Kidney epithelial cell (primary cell): Measurements from ENCODE around the gene PCCA. TPM values are rescaled to one million over a fixed set of nuclear protein-coding genes. Genes with fewer than 3 reads are reported as not detected.

ENCODE experiments used
- DNase-seq: peaks from one replicate; pipeline ENCODE4 v3.0.0-alpha.2; 2010; ENCODE audit warnings: low read depth
- H3K27me3 ChIP-seq: 2 replicates; pipeline ENCODE4 v1.6.0; 2011; ENCODE audit warnings: low read length; ENCODE audit not compliant: control insufficient read depth, insufficient read depth
- H3K36me3 ChIP-seq: 2 replicates; pipeline ENCODE4 v1.5.1; 2011; ENCODE audit warnings: low read length; ENCODE audit not compliant: control insufficient read depth, insufficient read depth
- H3K4me3 ChIP-seq: 2 replicates; pipeline ENCODE4 v1.5.1; 2011; ENCODE audit warnings: low read depth, mild to moderate bottlenecking, control low read depth, low read length
- CTCF ChIP-seq: IDR thresholded peaks from 2 replicates; pipeline ENCODE4 v1.5.1; 2011; ENCODE audit warnings: mild to moderate bottlenecking, moderate library complexity, low read length, control low read depth, inconsistent platforms; ENCODE audit not compliant: insufficient read depth, poor library complexity, severe bottlenecking
- total RNA-seq: library from RNA; depleted of rRNA; stranded (reverse); fragments of >200 nt; gene quantifications from 2 replicates; pipeline ENCODE4 v1.2.3, GENCODE V29; 2015

Gene PCCA
- total RNA-seq, 1 donor from 2014 or later, result 15.7 TPM

DNA sequence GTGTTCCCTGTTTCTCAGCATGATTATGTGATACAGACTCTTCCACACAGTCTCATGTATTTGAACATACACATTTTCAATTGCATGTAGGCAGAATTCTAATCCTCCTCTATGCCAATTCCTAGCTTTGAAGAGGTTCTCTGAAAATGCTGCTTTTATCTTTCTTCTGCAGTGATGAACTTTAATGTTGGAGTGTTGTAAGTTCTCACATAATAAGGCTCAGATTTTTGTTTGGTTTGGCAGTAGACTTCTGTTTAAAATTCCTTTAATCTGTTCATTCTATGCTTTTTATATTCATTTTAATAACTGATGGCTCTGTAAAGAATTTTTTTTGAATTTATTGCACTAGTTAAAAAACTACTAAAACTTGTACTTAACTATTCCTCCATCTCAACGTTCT lies 273.9 kb downstream of the PCCA start:
- no peak for TF ChIP-seq CTCF
- Histone ChIP-seq H3K27me3 (no peaks in the 10 kb centered on the region), H3K36me3 (no peaks in the 10 kb centered on the region), H3K4me3 (no peak overlapping the region)
- no peak for DNase-seq

DNA sequence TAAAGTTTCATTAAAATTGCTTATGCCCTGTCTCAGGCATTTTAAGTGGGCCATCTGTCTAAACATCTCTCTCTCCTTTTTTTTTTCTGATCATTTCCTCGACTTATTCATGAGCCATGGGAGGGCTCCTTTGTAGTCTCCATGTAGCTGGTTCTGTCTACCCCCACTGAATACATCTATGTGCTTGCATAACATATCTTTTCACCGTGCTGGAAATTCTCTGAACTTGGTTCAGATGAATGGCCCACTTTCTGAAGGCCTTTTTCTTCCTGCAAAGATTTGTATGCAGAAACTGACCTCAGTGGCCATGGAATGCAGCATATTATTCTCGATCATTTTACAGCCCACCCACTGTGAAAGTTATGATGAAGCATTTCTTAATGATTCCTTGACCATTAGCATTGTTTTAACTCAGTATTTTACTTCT lies 274.4 kb downstream of the PCCA start:
- Histone ChIP-seq H3K36me3 (no peaks in the 10 kb centered on the region), H3K27me3 (no peaks in the 10 kb centered on the region), H3K4me3 (no peak overlapping the region)
- DNase-seq, result no peak
- no peak for TF ChIP-seq CTCF

GRCh38 chr13:100363874-100364273 lies 275.0 kb downstream of the PCCA start:
- no peak for TF ChIP-seq CTCF
- H3K36me3 ChIP-seq, result no peaks in the 10 kb centered on the region
- DNase-seq, result no peak
- H3K4me3 ChIP-seq, result no peak overlapping the region
- H3K27me3 ChIP-seq, result no peaks in the 10 kb centered on the region

DNA sequence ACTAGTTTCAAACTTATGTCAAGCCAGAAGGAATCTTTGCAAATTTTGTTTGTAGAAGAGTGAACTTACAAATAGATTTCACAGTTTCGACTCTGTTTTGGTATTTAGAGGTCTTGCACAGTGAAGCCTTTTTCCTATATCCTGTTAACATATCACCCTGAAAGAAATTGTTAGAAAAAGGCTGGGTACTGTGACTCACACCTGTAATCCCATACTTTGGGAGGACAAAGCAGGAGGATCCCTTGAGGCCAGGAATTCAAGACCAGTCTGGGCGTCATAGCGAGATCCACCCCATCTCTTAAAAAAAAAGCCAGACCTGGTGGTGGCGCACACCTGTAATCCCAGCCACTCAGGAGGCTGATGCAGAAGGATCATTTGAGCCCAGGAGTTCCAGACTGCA lies 275.7 kb downstream of the PCCA start:
- H3K27me3 ChIP-seq, result no peaks in the 10 kb centered on the region
- no peak for TF ChIP-seq CTCF
- DNase-seq, result no peak
- no peak overlapping the region for H3K4me3 ChIP-seq
- no peaks in the 10 kb centered on the region for H3K36me3 ChIP-seq

DNA sequence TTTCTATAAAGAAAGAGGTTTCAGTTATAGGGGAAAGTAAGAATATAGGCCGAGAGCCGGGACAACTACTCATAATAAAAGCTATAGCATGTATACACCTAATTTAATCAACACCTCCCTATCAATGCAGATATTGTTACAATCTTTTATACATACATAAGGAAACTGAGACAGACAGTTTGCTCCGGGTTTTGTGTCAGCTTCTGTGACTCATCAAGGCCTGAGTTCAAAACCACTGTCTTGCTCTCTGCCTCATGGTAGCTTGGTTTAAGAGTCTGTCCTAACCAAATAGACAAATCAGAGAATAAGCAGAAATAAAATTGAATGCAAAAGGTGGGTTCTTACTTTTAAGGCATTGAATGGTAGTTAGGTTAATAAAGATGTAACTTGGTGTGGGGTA lies 276.8 kb downstream of the PCCA start:
- DNase-seq, result no peak
- no peak for TF ChIP-seq CTCF
- Histone ChIP-seq H3K27me3 (no peaks in the 10 kb centered on the region), H3K36me3 (no peaks in the 10 kb centered on the region), H3K4me3 (no peak overlapping the region)

- TF ChIP-seq CTCF, result no peak
- no peak for DNase-seq
- H3K4me3 ChIP-seq, result no peak overlapping the region
- no peaks in the 10 kb centered on the region for H3K27me3 ChIP-seq
- H3K36me3 ChIP-seq, result no peaks in the 10 kb centered on the region
These were observed 289.6 kb downstream of the PCCA start for GRCh38 chr13:100378533-100378932.
